Astrocyte of the hippocampus (primary cell): ENCODE data around the gene NFS1.

Experiments
- DNase-seq: peaks from one replicate; pipeline ENCODE4 v3.0.0; 2011; ENCODE audit warnings: low read depth, low spot score

Gene NFS1

GRCh38 chr20:35644806-35645205 is 54.3 kb downstream of the NFS1 start:
- DNase-seq = no peak

DNA sequence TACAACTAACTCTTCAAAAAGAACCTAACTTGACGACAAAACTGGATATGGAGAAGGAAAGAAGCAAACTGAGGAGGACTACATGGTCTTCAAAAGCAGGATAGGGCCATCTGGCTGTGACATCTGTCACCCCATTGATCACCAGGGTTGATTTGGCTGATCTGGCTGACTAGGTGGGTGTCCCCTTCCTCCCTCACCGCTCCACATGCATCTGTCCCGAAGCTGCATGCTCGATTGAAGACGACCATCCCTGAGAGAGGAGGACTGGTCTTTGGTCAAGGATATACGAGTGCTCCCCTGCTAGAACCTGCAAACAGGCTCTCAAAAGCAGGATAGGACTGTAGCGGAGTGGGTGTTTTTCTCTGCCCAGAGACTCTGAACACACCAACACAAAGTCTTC is 56.1 kb downstream of the NFS1 start:
- no peak for DNase-seq

GRCh38 chr20:35641743-35642142 is 57.4 kb downstream of the NFS1 start:
- DNase-seq = no peak

DNA sequence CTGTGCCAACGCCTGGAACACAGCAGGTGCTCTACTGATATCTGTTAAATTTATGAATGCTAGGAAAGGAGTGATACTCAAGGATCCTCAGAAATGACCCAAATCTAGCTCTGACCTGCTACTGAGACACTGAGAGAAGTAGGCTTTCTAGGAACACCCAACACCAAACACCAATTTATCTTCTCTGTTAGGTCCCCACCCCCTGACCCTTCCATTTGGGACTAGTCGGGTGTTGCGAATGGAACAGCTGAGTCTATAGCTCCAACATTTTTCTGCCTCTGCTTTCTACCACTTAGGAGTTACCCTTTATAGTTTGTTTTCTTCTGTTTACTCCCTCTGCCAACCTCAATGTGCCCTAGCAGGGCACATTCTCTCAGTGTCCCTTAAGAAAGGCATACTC is 58.4 kb downstream of the NFS1 start:
- no peak for DNase-seq

- DNase-seq = no peak
Measured at GRCh38 chr20:35638751-35639150, 60.4 kb downstream of the NFS1 start.

DNA sequence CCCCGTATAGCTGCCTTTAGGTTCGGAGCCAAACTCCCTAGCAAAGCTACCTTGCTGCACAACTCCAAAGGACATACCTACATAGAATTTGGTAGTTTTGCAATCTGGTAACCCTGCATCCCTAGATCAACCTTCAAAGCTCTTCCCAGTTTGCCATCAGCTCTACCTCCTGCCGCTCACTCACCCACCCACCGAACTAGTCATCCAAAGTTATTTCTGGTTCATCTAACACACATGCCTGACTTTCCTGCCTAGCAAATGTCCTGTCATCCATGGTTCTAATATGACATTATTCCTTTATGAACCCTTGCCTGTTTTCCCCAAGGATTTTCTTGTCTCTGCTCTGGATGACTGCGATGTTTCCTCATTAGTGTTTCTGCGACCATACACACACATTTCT is 61.9 kb downstream of the NFS1 start:
- DNase-seq = no peak

DNA sequence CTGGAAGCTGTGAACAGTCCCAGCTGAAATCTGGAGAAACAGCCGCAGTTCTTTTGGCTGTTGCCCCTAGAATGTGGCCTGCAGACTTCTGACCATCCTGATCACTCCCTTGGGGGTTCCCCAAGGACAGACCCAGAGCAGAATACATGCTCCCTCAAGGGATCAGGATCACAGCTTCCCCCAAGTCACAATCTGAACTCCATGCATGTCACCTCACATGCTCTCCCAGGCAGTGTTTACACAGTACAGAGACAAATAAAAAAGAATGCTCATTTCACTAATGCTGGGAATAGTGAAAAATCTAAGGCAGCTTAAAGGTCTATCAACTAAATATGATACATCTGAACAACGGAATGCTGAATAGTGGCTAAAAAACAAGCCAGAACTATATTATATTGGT is 63.1 kb downstream of the NFS1 start:
- no peak for DNase-seq

GRCh38 chr20:35635652-35636051 is 63.5 kb downstream of the NFS1 start:
- DNase-seq = no peak

DNA sequence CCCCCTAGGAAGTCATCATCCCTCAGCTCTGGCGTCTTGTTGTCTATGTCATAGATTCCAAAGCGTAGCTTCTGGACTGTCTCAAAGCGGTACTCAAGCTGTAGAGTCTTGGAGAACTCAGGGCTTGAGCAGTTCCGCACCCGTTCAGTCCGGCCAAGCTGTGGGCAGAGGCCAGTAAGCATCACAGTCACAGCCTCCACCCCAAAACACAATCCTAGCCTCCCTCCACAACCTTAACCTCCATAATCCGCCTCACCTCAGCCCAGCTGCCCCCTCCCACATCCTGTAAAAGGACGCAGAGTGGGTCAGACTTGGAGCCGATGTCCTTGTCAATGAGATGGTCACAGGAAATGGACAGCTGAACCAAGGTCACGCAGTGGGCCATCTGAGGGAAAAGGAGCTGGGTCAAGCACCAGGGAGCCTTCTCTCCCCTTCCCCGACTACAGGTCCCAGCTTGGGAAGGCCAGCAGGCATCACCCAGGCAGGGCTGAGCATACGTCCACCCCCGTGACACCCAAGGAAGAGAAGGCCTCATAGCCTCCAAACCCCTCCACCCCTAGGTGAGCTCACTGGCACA is 66.5 kb downstream of the NFS1 start:
- DNase-seq = no peak

- no peak for DNase-seq
Measured at GRCh38 chr20:35630636-35631035, 68.5 kb downstream of the NFS1 start.

DNA sequence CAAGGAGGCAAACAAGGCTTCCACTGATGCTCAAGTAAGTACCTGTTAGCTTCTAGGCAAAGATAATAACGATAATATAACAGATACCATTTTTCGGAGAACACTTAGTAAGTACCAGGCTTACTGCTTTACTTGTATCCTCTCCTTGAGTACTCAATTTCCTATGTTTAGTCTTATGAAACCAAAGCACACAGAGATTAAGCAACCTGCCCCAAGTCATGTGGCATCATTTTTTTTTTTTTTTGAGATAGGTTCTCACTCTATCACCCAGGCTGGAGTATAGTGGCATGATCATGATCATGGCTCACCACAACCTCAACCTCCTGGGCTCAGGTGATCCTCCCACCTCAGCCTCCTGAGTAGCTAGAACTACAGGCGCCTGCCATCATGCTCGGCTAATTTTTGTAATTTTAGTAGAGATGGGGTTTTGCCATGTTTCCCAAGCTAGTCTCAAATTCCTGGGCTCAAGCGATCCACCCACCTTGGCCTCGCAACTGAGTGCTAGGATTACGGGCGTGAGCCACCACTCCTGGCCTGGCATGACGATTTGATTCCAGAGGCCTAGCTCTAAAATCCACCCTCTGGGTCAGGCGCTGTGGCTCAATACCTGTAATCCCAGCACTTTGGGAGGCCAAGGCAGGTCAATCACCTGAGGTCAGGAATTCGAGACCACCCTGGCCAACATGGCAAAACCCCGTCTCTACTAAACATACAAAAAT is 69.6 kb downstream of the NFS1 start:
- no peak for DNase-seq

DNA sequence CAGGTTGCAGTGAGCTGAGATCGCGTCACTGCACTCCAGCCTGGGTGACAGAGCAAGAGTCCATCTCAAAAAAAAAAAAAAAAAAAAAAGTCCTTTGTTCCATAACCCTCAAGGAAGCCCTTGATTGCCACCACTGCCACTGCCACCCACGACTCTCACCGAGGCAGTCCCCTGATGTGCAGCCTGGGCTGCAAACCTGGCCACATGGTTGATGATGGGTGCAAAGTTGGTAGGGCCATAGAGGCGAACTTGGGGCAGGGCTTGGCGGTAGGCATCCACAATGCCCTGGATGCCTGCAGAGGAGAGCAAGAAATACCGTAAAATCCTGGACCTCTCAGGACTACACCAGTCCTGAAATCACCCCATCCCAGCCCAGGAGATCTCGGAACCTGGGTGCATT is 72.0 kb downstream of the NFS1 start:
- DNase-seq = no peak

- DNase-seq = no peak
Measured at GRCh38 chr20:35626386-35627001, 72.7 kb downstream of the NFS1 start.

DNA sequence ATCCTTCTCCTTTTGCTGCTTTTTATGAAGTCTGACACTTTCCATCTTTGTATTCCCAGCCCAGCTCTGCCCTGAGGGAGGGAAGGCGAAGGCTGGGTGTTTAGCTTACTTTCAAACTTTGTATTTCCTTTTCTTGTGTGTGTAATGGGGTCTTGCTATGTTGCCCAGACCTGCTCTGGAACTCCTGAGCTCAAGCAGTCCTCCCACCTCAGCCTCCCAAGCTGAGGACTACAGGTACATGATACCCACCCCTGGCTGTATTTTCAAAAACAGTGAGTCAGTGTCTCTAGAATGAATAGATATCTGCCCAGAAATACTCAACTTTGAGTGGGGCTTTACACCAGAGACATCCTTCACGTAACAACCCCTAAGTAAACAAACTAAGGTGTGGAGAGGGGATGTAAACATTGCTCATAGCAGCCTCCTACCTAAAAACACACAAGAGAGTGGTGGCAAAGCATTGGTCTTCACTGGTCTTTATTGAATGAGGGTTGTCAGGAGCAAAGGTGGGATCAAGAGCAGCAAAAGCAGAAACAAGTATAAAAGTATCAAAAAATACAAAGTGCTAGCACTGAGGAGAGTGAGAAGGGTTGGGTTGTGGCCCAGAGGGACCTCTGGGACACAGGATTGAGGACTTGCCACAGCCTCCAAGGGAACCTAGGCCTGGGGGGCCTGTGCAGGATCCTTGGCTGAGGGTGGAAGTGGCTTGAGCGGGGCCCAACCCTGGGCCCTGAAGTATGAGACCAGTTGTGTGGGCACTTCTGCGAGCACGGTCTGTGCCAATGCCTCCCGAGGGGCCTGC is 73.4 kb downstream of the NFS1 start:
- DNase-seq = no peak

DNA sequence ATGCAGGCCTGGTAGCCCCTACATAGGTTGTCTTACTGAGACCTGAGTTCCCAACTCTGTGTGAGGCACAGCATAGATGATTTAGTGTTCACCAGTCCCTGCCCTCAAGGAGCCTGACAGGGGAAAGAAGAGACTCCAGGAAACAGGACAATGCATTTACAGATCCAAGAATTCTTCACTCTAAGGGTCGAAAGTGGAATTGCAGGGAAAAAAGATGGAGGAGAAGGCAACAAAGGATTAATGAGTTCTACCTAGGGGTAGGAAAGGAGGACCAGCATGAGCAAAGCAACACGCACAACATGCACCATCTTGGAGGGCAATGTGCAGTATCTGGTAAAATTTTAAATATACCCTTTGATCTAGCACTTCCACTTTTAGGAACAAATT is 77.6 kb downstream of the NFS1 start:
- no peak for DNase-seq

GRCh38 chr20:35620818-35621559 is 78.2 kb downstream of the NFS1 start:
- no peak for DNase-seq

DNA sequence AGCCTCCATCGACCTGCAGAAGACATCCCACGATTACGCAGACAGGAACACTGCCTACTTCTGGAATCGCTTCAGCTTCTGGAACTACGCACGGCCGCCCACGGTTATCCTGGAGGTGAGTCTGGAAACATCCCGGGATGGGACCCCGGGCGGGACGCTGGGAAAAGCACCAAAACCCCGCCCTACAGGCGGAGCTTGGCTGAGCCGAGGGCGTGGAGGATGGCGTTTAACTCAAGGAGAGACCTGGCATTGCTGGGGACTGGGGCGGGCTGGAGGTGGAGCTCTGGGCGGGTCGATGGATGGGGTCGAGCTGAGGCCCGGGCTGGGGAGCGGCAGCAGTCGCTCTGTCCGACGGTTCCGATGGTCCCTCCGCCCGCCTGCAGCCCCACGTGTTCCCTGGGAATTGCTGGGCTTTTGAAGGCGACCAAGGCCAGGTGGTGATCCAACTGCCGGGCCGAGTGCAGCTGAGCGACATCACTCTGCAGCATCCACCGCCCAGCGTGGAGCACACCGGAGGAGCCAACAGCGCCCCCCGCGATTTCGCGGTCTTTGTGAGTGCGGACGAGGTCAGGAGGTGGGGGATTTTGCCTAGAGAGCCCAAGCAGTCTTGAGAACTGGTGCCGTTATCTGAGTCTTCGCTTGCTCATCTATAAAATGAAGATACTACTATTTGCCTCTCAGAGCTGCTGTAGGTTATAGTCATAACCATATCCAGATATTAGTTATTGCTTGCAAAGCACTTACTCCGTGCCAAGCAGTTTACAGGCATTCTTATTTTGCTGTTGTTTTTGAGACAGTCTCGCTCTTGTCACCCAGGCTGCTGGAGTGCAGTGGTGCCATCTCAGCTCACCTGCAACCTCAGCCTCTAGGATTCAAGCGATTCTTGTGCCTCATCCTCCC is 79.7 kb downstream of the NFS1 start:
- peak; percentile 90 for DNase-seq

- peak; percentile 51 for DNase-seq
Measured at GRCh38 chr20:35618263-35619131, 80.7 kb downstream of the NFS1 start.
